Muscle layer of colon (tissue), 2 donors: Measurements from ENCODE around the gene DRGX.

Experiments
- H3K27ac ChIP-seq: one replicate; pipeline ENCODE4 v1.7.0; 2013; ENCODE audit warnings: low read depth, mild to moderate bottlenecking, low read length, moderate library complexity
- H3K27me3 ChIP-seq, 2 donors: one replicate each; pipeline ENCODE4 v1.7.0; 2013; ENCODE audit warnings: low read length in 2 of 2, mild to moderate bottlenecking in 2 of 2; ENCODE audit not compliant: insufficient read depth in 2 of 2, control insufficient read depth in 1 of 2
- H3K36me3 ChIP-seq: one replicate; pipeline ENCODE4 v1.7.0; 2013; ENCODE audit warnings: mild to moderate bottlenecking, low read length; ENCODE audit not compliant: insufficient read depth
- H3K4me1 ChIP-seq: one replicate; pipeline ENCODE4 v1.7.0; 2013; ENCODE audit warnings: mild to moderate bottlenecking, low read length; ENCODE audit not compliant: insufficient read depth
- H3K4me3 ChIP-seq, 2 donors: one replicate each; pipeline ENCODE4 v1.7.0; 2013; ENCODE audit warnings: low read length in 2 of 2, low read depth in 1 of 2, mild to moderate bottlenecking in 1 of 2, moderate library complexity in 1 of 2
- H3K9ac ChIP-seq: one replicate; pipeline ENCODE4 v1.7.0; 2013; ENCODE audit warnings: low read length
- H3K9me3 ChIP-seq: one replicate; pipeline ENCODE4 v1.7.0; 2013; ENCODE audit warnings: mild to moderate bottlenecking, low read length
- donor health status: abdominal sarcoma.
- donor health status: Adenocarcinoma of cecum.

DRGX gene

DNA sequence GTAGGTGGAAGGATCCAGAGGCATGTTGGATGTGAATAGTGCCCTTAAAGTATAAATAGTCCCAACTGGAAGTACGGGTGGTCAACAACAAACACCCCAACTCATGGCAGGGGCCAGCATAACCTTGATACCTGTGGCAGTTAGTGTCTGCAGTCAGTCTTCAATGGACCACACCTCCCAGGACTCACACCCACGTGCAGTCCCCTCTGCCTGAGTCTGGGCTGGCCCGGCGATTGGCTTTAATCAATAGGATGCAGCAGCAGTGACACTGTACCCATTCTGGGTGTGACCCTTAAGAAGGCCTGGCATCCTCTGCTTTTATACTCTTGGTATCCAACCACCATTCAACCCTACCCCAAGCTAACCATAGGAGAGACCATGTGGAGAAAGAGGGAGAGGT is 18.6 kb downstream of the DRGX start:
- Histone ChIP-seq H3K4me1 (no peaks in the 10 kb centered on the region), H3K27me3 (no peaks in the 10 kb centered on the region), H3K27ac (no peak overlapping the region), H3K36me3 (no peaks in the 10 kb centered on the region), H3K9me3 (no peaks in the 10 kb centered on the region), H3K4me3 (no peak overlapping the region), H3K9ac (no peak overlapping the region)

- H3K27me3 ChIP-seq = no peaks in the 10 kb centered on the region
- no peaks in the 10 kb centered on the region for H3K36me3 ChIP-seq
- H3K9ac ChIP-seq = no peak overlapping the region
- no peaks in the 10 kb centered on the region for H3K4me1 ChIP-seq
- H3K27ac ChIP-seq = no peak overlapping the region
- no peaks in the 10 kb centered on the region for H3K9me3 ChIP-seq
- H3K4me3 ChIP-seq = no peak overlapping the region
Measured at GRCh38 chr10:49375611-49376010, 20.3 kb downstream of the DRGX start.

- Histone ChIP-seq H3K9ac (no peak overlapping the region), H3K4me3 (no peak overlapping the region), H3K9me3 (no peaks in the 10 kb centered on the region), H3K4me1 (no peaks in the 10 kb centered on the region), H3K36me3 (no peaks in the 10 kb centered on the region), H3K27ac (no peak overlapping the region), H3K27me3 (no peaks in the 10 kb centered on the region)
Measured at GRCh38 chr10:49374740-49375139, 21.1 kb downstream of the DRGX start.

DNA sequence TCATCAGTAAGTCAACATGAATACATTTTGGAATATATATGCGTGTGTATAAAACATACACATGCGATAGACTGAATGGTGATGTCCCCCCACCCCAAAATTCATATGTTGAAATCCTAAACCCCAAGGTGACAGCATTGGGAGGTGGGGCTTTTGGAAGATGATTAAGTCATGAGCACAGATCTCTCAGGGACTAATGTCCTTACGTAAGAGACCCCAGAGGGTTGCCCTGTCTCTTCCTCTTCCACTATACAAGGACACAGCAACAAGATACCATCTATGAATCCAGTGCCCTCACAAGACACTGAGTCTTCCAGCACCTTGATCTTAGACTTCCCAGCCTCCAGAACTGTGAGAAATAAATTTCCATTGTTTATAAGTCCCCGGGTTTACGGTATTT is 22.5 kb downstream of the DRGX start:
- Histone ChIP-seq H3K36me3 (no peaks in the 10 kb centered on the region), H3K9ac (no peak overlapping the region), H3K4me1 (no peaks in the 10 kb centered on the region), H3K9me3 (no peaks in the 10 kb centered on the region), H3K27me3 (no peaks in the 10 kb centered on the region), H3K27ac (no peak overlapping the region), H3K4me3 (no peak overlapping the region)

GRCh38 chr10:49371967-49372366 is 23.9 kb downstream of the DRGX start:
- no peak overlapping the region for H3K4me3 ChIP-seq
- H3K36me3 ChIP-seq = no peaks in the 10 kb centered on the region
- H3K9ac ChIP-seq = no peak overlapping the region
- H3K4me1 ChIP-seq = no peaks in the 10 kb centered on the region
- H3K27ac ChIP-seq = no peak overlapping the region
- H3K9me3 ChIP-seq = no peaks in the 10 kb centered on the region
- no peaks in the 10 kb centered on the region for H3K27me3 ChIP-seq

DNA sequence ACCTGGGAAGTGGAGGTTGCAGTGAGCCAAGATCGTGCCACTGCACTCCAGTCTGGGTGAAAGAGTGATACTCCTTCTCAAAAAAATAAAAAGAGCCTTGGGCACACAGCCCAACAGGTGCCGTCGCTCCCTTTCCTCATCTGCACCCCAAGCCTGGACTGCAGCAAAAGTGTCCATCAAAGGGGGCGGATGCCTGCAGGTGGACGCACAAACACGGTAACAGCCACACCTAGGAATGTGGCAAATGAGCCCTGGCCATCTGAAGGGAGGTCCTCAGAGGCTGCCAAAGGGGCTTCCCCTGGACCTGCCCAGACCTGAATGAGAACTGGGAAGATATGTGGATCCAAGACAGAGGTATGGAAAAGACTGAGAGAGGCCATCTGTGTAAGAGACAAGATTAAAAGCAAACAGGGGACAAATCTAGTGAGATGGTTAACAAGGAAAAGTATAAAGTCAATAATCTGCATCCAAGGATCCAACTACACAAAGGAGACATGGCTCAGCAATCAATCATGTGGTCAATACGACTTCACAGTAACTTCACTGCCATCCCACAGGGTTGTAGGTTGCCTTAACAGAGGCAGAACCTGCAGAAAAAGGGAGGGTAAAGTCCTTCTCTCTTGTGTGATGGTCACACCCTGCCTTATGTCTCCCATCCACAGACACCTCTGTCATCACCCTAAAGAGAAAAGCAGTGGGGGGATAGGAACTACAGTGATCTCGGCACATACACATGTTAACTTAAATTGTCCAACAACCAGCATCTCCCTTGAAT is 25.4 kb downstream of the DRGX start:
- Histone ChIP-seq H3K36me3 (no peaks in the 10 kb centered on the region), H3K27me3 (no peaks in the 10 kb centered on the region), H3K27ac (no peak overlapping the region), H3K9ac (no peak overlapping the region), H3K4me3 (no peak overlapping the region), H3K9me3 (no peaks in the 10 kb centered on the region), H3K4me1 (no peaks in the 10 kb centered on the region)

GRCh38 chr10:49369216-49370162 is 26.4 kb downstream of the DRGX start:
- no peaks in the 10 kb centered on the region for H3K27me3 ChIP-seq
- no peak overlapping the region for H3K27ac ChIP-seq
- H3K9ac ChIP-seq = no peak overlapping the region
- H3K4me3 ChIP-seq = no peak overlapping the region
- H3K4me1 ChIP-seq = no peaks in the 10 kb centered on the region
- H3K36me3 ChIP-seq = no peaks in the 10 kb centered on the region
- no peaks in the 10 kb centered on the region for H3K9me3 ChIP-seq

- no peaks in the 10 kb centered on the region for H3K4me1 ChIP-seq
- H3K9me3 ChIP-seq = no peaks in the 10 kb centered on the region
- no peak overlapping the region for H3K4me3 ChIP-seq
- H3K27me3 ChIP-seq = no peaks in the 10 kb centered on the region
- no peak overlapping the region for H3K27ac ChIP-seq
- no peak overlapping the region for H3K9ac ChIP-seq
- no peaks in the 10 kb centered on the region for H3K36me3 ChIP-seq
Measured at GRCh38 chr10:49368256-49368655, 27.6 kb downstream of the DRGX start.

DNA sequence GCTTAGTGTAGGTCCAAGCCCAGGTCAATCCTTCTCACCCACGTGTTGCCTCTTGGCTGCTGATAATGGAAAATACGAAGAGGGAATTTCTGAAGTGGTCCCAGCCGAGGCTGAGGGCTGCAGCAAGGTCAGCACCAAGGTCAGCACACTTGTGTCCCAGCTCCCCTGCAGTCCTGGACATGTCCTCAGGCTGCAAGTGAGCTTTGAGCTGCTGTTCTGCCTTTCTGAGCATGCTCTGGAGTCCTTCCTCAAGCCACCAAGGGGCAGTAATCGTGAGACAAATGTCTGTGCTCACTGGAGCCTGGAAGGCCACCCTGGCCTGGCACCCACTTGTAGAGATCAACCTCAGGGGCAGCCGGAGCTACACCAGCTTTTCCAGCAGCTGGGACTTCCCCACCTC is 28.3 kb downstream of the DRGX start:
- no peaks in the 10 kb centered on the region for H3K27me3 ChIP-seq
- no peaks in the 10 kb centered on the region for H3K36me3 ChIP-seq
- no peak overlapping the region for H3K9ac ChIP-seq
- H3K4me3 ChIP-seq = no peak overlapping the region
- no peaks in the 10 kb centered on the region for H3K4me1 ChIP-seq
- no peak overlapping the region for H3K27ac ChIP-seq
- no peaks in the 10 kb centered on the region for H3K9me3 ChIP-seq

DNA sequence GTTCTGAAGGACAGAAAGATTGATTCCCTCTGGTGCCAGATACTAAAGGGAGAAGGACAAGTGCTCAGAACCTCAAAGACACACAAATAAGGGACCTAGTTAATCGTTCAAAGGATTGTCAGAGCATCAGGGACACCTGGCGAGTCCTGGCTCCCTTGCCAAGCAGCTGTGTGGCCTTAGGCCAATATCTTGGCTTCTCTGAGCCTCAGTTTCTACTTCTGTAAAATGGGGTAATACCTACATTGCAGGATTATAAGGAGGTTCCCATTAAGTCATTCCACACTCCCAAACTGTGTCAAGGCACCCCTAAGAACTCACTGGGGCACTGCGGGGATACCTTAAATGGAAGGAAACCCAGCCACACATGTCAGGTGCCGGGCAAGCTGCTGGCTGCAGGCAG is 29.4 kb downstream of the DRGX start:
- H3K9me3 ChIP-seq = no peaks in the 10 kb centered on the region

DNA sequence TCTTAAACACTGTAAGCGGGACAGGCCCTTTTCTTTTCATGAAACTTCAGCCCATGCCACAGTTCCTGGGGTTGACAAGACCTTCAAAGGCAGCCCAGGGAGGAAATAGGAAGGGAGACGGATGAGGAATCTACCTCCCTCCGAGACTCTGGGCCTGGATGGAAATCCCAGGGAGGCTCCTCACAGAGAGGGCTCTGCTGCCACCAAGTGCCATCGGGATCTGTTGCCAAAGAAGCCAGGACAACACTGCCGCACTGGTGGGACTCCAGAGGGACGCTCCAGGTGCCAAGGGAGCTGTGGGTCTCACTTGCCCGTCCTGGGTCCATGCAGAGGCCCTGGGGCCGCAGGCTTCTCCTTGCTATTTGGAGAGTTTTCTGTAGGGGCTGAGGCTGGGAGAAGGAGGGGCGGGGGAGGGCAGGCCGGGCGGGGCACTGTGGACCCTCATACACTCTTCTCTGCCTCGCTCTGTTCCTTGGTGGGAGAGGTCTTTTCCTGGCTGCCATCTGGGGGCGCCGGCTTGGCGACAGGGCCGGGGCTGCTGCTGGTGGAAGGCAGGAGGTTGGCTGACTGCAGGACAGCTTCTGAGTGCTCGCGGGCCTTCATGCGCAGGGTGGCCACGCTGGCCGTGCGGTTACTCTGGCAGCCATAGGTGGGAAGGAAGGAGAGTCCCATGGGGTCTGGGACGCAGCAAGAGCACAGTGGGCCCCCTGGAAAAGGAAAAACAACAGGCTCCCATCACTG is 30.0 kb downstream of the DRGX start:
- Histone ChIP-seq H3K36me3 (no peaks in the 10 kb centered on the region), H3K9me3 (no peaks in the 10 kb centered on the region), H3K27me3 (no peaks in the 10 kb centered on the region), H3K27ac (no peak overlapping the region), H3K9ac (no peak overlapping the region), H3K4me1 (peaks cover under 1% of the 10 kb centered on the region), H3K4me3 (no peak overlapping the region)

More for the DNA sequence above, 29.4 kb downstream of the DRGX start:
- no peaks in the 10 kb centered on the region for H3K27me3 ChIP-seq
- H3K27ac ChIP-seq = no peak overlapping the region
- H3K9ac ChIP-seq = no peak overlapping the region
- no peak overlapping the region for H3K4me3 ChIP-seq
- H3K4me1 ChIP-seq = no peaks in the 10 kb centered on the region
- no peaks in the 10 kb centered on the region for H3K36me3 ChIP-seq
